ENCODE data around the gene NUP58.

NUP58 gene

DNA sequence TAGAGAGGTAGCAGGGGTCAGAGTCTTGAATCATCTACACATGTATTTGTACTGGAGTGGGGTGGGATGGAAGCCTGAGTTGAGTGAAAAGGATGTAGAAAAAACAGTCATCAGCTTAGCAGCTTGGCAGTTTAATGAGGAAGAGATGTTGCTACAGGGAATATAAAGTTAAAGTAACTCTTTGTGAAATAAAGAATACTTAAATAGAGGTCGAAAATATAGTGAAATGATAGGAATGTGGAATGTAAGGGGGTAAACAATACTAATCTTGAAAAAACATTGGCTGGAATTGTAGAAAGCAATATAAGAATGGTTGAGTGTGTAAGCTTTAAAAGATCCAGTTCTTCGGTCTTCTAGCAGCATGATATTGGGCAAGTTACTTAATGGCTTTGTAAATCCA is 22.7 kb downstream of the NUP58 start:
- TF ChIP-seq, protein P1, sequence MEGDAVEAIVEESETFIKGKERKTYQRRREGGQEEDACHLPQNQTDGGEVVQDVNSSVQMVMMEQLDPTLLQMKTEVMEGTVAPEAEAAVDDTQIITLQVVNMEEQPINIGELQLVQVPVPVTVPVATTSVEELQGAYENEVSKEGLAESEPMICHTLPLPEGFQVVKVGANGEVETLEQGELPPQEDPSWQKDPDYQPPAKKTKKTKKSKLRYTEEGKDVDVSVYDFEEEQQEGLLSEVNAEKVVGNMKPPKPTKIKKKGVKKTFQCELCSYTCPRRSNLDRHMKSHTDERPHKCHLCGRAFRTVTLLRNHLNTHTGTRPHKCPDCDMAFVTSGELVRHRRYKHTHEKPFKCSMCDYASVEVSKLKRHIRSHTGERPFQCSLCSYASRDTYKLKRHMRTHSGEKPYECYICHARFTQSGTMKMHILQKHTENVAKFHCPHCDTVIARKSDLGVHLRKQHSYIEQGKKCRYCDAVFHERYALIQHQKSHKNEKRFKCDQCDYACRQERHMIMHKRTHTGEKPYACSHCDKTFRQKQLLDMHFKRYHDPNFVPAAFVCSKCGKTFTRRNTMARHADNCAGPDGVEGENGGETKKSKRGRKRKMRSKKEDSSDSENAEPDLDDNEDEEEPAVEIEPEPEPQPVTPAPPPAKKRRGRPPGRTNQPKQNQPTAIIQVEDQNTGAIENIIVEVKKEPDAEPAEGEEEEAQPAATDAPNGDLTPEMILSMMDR (IDR thresholded peaks at IDR 0.05; ENCODE audit: control insufficient read depth, extremely low read depth, insufficient read depth), result no peak
- no peak for DNase-seq (ENCODE audit: low read depth)
- H3K4me3 ChIP-seq (ENCODE audit: low read depth, low read length), result no peak overlapping the region

- TF ChIP-seq, protein P1 (IDR thresholded peaks at IDR 0.05; ENCODE audit: control insufficient read depth, extremely low read depth, insufficient read depth), result no peak
- H3K4me3 ChIP-seq (ENCODE audit: low read depth, low read length), result no peak overlapping the region
- DNase-seq (ENCODE audit: low read depth), result no peak
Measured at GRCh38 chr13:25329706-25330105, 28.3 kb downstream of the NUP58 start.

DNA sequence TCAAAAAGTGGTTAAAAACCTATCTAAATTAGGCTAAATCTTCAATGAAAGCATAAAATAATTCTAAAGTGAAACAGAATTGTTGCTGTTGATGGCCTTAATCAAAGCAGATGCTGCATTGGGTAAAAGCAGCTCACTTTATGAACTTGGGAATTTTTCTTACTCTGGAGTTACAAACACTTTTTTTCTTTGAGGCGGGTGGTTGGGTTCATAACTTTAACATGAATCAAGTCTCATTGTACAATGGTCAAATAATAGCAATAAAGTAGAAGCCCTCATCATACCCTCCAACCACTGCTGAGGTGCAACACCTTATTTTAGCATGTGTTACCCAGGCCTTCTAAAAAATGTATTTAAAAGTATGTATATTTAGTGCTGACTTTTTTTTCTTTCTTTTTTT is 29.1 kb downstream of the NUP58 start:
- TF ChIP-seq, protein P1 (IDR thresholded peaks at IDR 0.05; ENCODE audit: control insufficient read depth, extremely low read depth, insufficient read depth), result no peak
- no peak for DNase-seq (ENCODE audit: low read depth)
- H3K4me3 ChIP-seq (ENCODE audit: low read depth, low read length), result no peak overlapping the region

DNA sequence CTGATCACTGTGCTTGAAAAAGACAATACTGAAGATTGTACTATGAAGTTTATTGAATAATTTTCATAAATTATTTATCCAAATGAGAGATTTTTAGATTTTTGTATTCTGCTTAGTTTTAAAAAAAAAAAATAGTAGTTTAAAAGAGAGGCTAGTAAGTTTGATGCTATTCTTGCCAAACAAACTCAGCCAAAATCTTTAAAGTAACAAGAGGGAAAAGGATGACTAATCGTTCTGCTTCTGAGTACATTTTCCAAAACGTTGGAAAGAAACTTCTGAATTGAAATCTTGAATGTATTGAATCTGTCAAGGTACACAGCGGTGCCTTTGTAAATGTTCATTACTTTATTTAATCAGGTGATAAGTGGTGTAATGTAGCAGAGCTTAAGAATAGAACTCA is 34.4 kb downstream of the NUP58 start:
- H3K4me3 ChIP-seq (ENCODE audit: low read depth, low read length), result no peak overlapping the region
- TF ChIP-seq, protein P1 (IDR thresholded peaks at IDR 0.05; ENCODE audit: control insufficient read depth, extremely low read depth, insufficient read depth), result no peak
- no peak for DNase-seq (ENCODE audit: low read depth)

DNA sequence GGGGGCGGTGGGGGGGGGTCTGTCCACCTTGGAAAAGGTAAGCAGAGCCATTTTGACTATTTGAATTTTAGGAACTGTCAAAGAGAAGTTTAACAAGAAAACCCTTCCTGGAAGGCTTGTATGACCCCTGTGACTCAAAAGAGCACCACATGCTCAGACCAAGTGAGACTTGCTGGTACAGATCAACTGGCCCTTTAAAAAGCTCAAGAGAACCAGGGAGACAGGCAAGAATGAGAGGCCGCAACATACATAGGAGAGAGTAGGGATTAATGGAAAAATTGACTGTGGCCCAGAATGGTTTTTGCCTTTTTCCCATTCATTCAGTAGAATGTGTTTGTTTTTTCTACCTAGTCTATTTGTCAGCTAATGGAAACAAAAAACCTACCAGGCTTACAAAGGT is 44.2 kb downstream of the NUP58 start:
- no peak for DNase-seq (ENCODE audit: low read depth)
- TF ChIP-seq, protein P1 (IDR thresholded peaks at IDR 0.05; ENCODE audit: control insufficient read depth, extremely low read depth, insufficient read depth), result no peak
- no peak overlapping the region for H3K4me3 ChIP-seq (ENCODE audit: low read depth, low read length)

GRCh38 chr13:25347151-25347550 is 45.7 kb downstream of the NUP58 start:
- TF ChIP-seq, protein P1 (IDR thresholded peaks at IDR 0.05; ENCODE audit: control insufficient read depth, extremely low read depth, insufficient read depth), result no peak
- DNase-seq (ENCODE audit: low read depth), result no peak

GRCh38 chr13:25351404-25351803 is 50.0 kb downstream of the NUP58 start:
- no peak for DNase-seq (ENCODE audit: low read depth)
- TF ChIP-seq, protein P1 (IDR thresholded peaks at IDR 0.05; ENCODE audit: control insufficient read depth, extremely low read depth, insufficient read depth), result no peak
- H3K4me3 ChIP-seq (ENCODE audit: low read depth, low read length), result no peak overlapping the region

More at GRCh38 chr13:25347151-25347550, 45.7 kb downstream of the NUP58 start:
- H3K4me3 ChIP-seq (ENCODE audit: low read depth, low read length), result no peak overlapping the region

Measured in LNCaP clone FGC (cell line).